B cell (primary cell): ENCODE results near the gene HOXA1. TPM values are rescaled to one million over a fixed set of nuclear protein-coding genes. Genes with fewer than 3 reads are reported as not detected.

Experiments
- ATAC-seq: fragments of 200-7000 bp; cut with Tn5 transposase; one replicate; pipeline ENCODE4 v1.10.0; 2021; ENCODE audit warnings: low read depth, mild to moderate bottlenecking, moderate number of reproducible peaks, moderate library complexity
- CTCF ChIA-PET: fragments of 350-600 bp; sonication (Branson Sonifier 250); formaldehyde crosslinking; loops from one replicate; lab custom pipeline; 2021; ENCODE audit warnings: antibody characterized with exemption, inconsistent platforms; lab: Charles Lee
- POLR2A ChIA-PET: fragments of 350-600 bp; sonication (Branson Sonifier 250); formaldehyde crosslinking; loops from one replicate; lab custom pipeline; 2021; ENCODE audit warnings: antibody characterized with exemption; lab: Charles Lee
- DNase-seq: peaks from one replicate; pipeline ENCODE4 v3.0.0; 2013
- H2AFZ ChIP-seq: 2 replicates; pipeline ENCODE4 v1.6.1; 2012; ENCODE audit warnings: mild to moderate bottlenecking, low read depth, low read length; ENCODE audit not compliant: insufficient read depth, poor library complexity, severe bottlenecking
- H3K27ac ChIP-seq, 2 donors: 1 replicate in 1 of 2; 2 replicates in 1 of 2; pipeline ENCODE4 v1.5.1; 2012 to 2013; ENCODE audit warnings: low read length in 2 of 2, mild to moderate bottlenecking in 2 of 2, moderate library complexity in 1 of 2
- H3K27me3 ChIP-seq, 4 experiments: fragments of 200-600 bp in 1 of 4; sonication (generic) in 1 of 4; replicated peaks in 1 of 4; 1 replicate in 2 of 4; 2 replicates in 2 of 4; pipeline versions ENCODE4 v1.6.1 to v1.7.0; 2013 to 2016; ENCODE audit warnings: low read length in 3 of 4, mild to moderate bottlenecking in 2 of 4, mixed read lengths in 1 of 4, moderate library complexity in 1 of 4; ENCODE audit not compliant: insufficient read depth in 4 of 4, control insufficient read depth in 3 of 4; ENCODE audit errors: control extremely low read depth in 1 of 4
- H3K36me3 ChIP-seq, 2 experiments: replicated peaks in 1 of 2; 1 replicate in 1 of 2; 2 replicates in 1 of 2; pipeline versions ENCODE4 v1.6.1 to v1.7.1; 2013; ENCODE audit warnings: low read length in 1 of 2; ENCODE audit not compliant: insufficient read depth in 2 of 2, control insufficient read depth in 1 of 2; ENCODE audit errors: control extremely low read depth in 1 of 2, extremely low read depth in 1 of 2
- H3K4me1 ChIP-seq, 2 donors: fragments of 200-600 bp in 1 of 2; sonication (generic) in 1 of 2; 1 replicate in 1 of 2; 2 replicates in 1 of 2; pipeline versions ENCODE4 v1.5.1 to v1.6.1; 2013 to 2017; ENCODE audit warnings: low read length in 2 of 2; ENCODE audit not compliant: control insufficient read depth in 2 of 2, insufficient read depth in 2 of 2
- H3K4me2 ChIP-seq: replicated peaks from 2 replicates; pipeline ENCODE3; 2012; ENCODE audit warnings: mild to moderate bottlenecking, low read depth, low read length; ENCODE audit not compliant: poor library complexity, severe bottlenecking
- H3K4me3 ChIP-seq, 5 experiments: fragments of 200-600 bp in 1 of 5; sonication (generic) in 1 of 5; 1 replicate in 3 of 5; 2 replicates in 2 of 5; pipeline versions ENCODE4 v1.5.1 to v1.7.0; 2011 to 2016; ENCODE audit warnings: low read length in 4 of 5, mild to moderate bottlenecking in 4 of 5, low read depth in 2 of 5, control low read depth in 1 of 5, moderate library complexity in 1 of 5; ENCODE audit not compliant: insufficient read depth in 1 of 5; ENCODE audit errors: control extremely low read depth in 1 of 5, extremely low read depth in 1 of 5
- H3K79me2 ChIP-seq: fragments of 200-600 bp; sonication (generic); one replicate; pipeline ENCODE4 v1.6.0; 2016; ENCODE audit warnings: low read length; ENCODE audit not compliant: control insufficient read depth, insufficient read depth
- H3K9ac ChIP-seq: fragments of 200-600 bp; sonication (generic); 2 replicates; pipeline ENCODE4 v1.6.1; 2017; ENCODE audit warnings: mild to moderate bottlenecking, low read length, moderate library complexity
- H3K9me3 ChIP-seq, 3 donors: one replicate each; pipeline versions ENCODE4 v1.6.1 to v1.7.1; 2013; ENCODE audit warnings: low read length in 2 of 3; ENCODE audit not compliant: control insufficient read depth in 2 of 3, insufficient read depth in 1 of 3; ENCODE audit errors: control extremely low read depth in 1 of 3
- H4K20me1 ChIP-seq: 2 replicates; pipeline ENCODE4 v1.6.0; 2012; ENCODE audit warnings: mild to moderate bottlenecking, low read length; ENCODE audit not compliant: insufficient read depth, control insufficient read depth, poor library complexity, severe bottlenecking
- H3K27ac Mint-ChIP-seq: one replicate; pipeline ENCODE4 v1.8.0; 2021; ENCODE audit warnings: mixed read lengths
- H3K27me3 Mint-ChIP-seq: one replicate; pipeline ENCODE4 v1.8.0; 2021; ENCODE audit warnings: mixed read lengths
- H3K4me1 Mint-ChIP-seq: one replicate; pipeline ENCODE4 v1.8.0; 2021; ENCODE audit warnings: mixed read lengths
- H3K4me3 Mint-ChIP-seq: one replicate; pipeline ENCODE4 v1.8.0; 2021; ENCODE audit warnings: mixed read lengths
- H3K9me3 Mint-ChIP-seq: one replicate; pipeline ENCODE4 v1.8.0; 2022; ENCODE audit warnings: mixed read lengths; ENCODE audit not compliant: insufficient read depth
- CTCF ChIP-seq: fragments of 200-600 bp; IDR thresholded peaks from one replicate; pipeline ENCODE4 v1.8.0; 2022; ENCODE audit warnings: antibody characterized with exemption, mild to moderate bottlenecking
- EZH2 ChIP-seq: IDR thresholded peaks from 2 replicates; pipeline ENCODE4 v1.6.1; 2012; ENCODE audit warnings: borderline replicate concordance, low read depth, mild to moderate bottlenecking, moderate library complexity, low read length; ENCODE audit not compliant: insufficient read depth, poor library complexity, severe bottlenecking
- whole genome bisulfite sequencing: methylation state at CpG from one replicate; pipeline ENCODE4 v1.1.5; 2013; ENCODE audit warnings: missing lambda C conversion rate; ENCODE audit not compliant: insufficient coverage; 5-methylcytosine and 5-hydroxymethylcytosine counted together
- intact Hi-C: fragments of 100-400 bp; cut with micrococcal nuclease; formaldehyde crosslinking; loops from one replicate; pipeline ENCODE4 v1.10.0; 2022
- polyA plus RNA-seq: library from polyadenylated mRNA; depleted of rRNA; stranded (reverse); fragments of >200 nt; gene quantifications from 2 replicates; pipeline ENCODE4 v1.2.3, GENCODE V29; 2012
- total RNA-seq, 2 donors: library from RNA; stranded (reverse); fragments of 120-200 nt in 1 of 2; gene quantifications; 1 replicate in 1 of 2; 2 replicates in 1 of 2; pipeline versions ENCODE4 v1.2.3 to v1.2.4, GENCODE V29; 2013 to 2022

Gene HOXA1
- total and polyA plus RNA-seq, 2 donors (not counting 1 experiment from before 2014, with no cell fraction given), result 0.13 to 0.37 TPM

GRCh38 chr7:27116962-27117886 is 21.4 kb upstream of the HOXA1 start:
- no peak overlapping the region for H2AFZ ChIP-seq
- peaks cover 10% of the 10 kb centered on the region for H3K27me3 Mint-ChIP-seq
- no peaks in the 10 kb centered on the region for H3K9me3 Mint-ChIP-seq
- H4K20me1 ChIP-seq, result no peaks in the 10 kb centered on the region
- no peaks in the 10 kb centered on the region for H3K79me2 ChIP-seq
- no peak for DNase-seq
- POLR2A ChIA-PET, result no interaction called here
- H3K4me3 ChIP-seq, result no peak overlapping the region
- H3K4me3 Mint-ChIP-seq, result no peak overlapping the region
- no peaks in the 10 kb centered on the region for H3K4me1 Mint-ChIP-seq
- no peaks in the 10 kb centered on the region for H3K36me3 ChIP-seq
- H3K27me3 ChIP-seq, result peaks cover 0 to 7% (median 0%) of the 10 kb centered on the region in 4 experiments
- no peaks in the 10 kb centered on the region for H3K9me3 ChIP-seq
- TF ChIP-seq EZH2 (no peak), CTCF (no peak)
- no peak overlapping the region for H3K4me2 ChIP-seq
- H3K27ac ChIP-seq, result no peak overlapping the region
- intact Hi-C loops, result no loop called here
- no peak overlapping the region for H3K9ac ChIP-seq
- H3K27ac Mint-ChIP-seq, result no peak overlapping the region
- ATAC-seq, result no peak
- CTCF ChIA-PET, result no interaction called here
- no peaks in the 10 kb centered on the region for H3K4me1 ChIP-seq
- 91% methylated on average over 12 of the region's 12 CpGs for WGBS
